Ishikawa (cell line): ENCODE data around the gene BTBD1.

Experiments used
- CREB1 ChIP-seq: IDR thresholded peaks from 2 replicates; pipeline ENCODE4 v1.6.1; 2012; ENCODE audit warnings: low read depth
- MAX ChIP-seq: IDR thresholded peaks from 2 replicates; pipeline ENCODE4 v1.6.1; 2012
- RAD21 ChIP-seq: IDR thresholded peaks from 2 replicates; pipeline ENCODE4 v1.6.1; 2012; ENCODE audit warnings: low read depth
- TAF1 ChIP-seq: IDR thresholded peaks from 2 replicates; pipeline ENCODE4 v1.6.1; 2012; ENCODE audit warnings: low read depth, mild to moderate bottlenecking
- TEAD4 ChIP-seq: IDR thresholded peaks from 2 replicates; pipeline ENCODE4 v1.6.1; 2012
- USF1 ChIP-seq: IDR thresholded peaks from 2 replicates; pipeline ENCODE4 v1.6.1; 2012
- YY1 ChIP-seq: IDR thresholded peaks from 2 replicates; pipeline ENCODE4 v1.6.1; 2012; ENCODE audit warnings: low read depth
- ZBTB7A ChIP-seq: IDR thresholded peaks from 2 replicates; pipeline ENCODE4 v1.6.1; 2012; ENCODE audit warnings: low read depth

The BTBD1 gene

GRCh38 chr15:82966671-82967071, 100.4 kb downstream of the BTBD1 start:
- no peak for TF ChIP-seq CREB1
- TF ChIP-seq ZBTB7A, result no peak
- TF ChIP-seq YY1, result no peak
- no peak for TF ChIP-seq USF1
- TF ChIP-seq RAD21, result no peak
- no peak for TF ChIP-seq TAF1
- no peak for TF ChIP-seq MAX
- TF ChIP-seq TEAD4, result no peak
